MM.1S (cell line): ENCODE data around the gene ILF3.

ENCODE experiments used
- CTCF ChIP-seq: fragments of 300-600 bp; sonication (generic); IDR thresholded peaks from 2 replicates; pipeline ENCODE4 v1.5.1; 2016; ENCODE audit warnings: antibody characterized with exemption, low read length, mixed read lengths
- EZH2 ChIP-seq: fragments of 300-600 bp; sonication (generic); optimal IDR thresholded peaks from 2 replicates; pipeline ENCODE3; 2017; ENCODE audit warnings: low read depth, mild to moderate bottlenecking, antibody characterized with exemption, low read length, mixed read lengths
- EZH2phosphoT487 ChIP-seq: fragments of 300-600 bp; sonication (generic); IDR thresholded peaks from 2 replicates; pipeline ENCODE4 v1.6.1; 2018; ENCODE audit warnings: antibody characterized with exemption, low read length

- TF ChIP-seq CTCF (no peak), EZH2phosphoT487 (no peak), EZH2 (no peak)
Observed at GRCh38 chr19:10691883-10692282, 37.7 kb downstream of the ILF3 start.
